Cortex of kidney (tissue), 1 donor: Measurements from ENCODE around the gene EIF4G1.

Source experiments
- DNase-seq: peaks from one replicate; lab custom pipeline; 2025; lab: John Stamatoyannopoulos, UW

EIF4G1 gene

GRCh38 chr3:184366619-184367289, 52.3 kb downstream of the EIF4G1 start:
- no peak for DNase-seq

- DNase-seq = no peak
These were observed 53.7 kb downstream of the EIF4G1 start for GRCh38 chr3:184368116-184368515.

GRCh38 chr3:184368586-184369183, 54.3 kb downstream of the EIF4G1 start:
- no peak for DNase-seq

- DNase-seq = no peak
These were observed 57.2 kb downstream of the EIF4G1 start for GRCh38 chr3:184371570-184372018.

- no peak for DNase-seq
These were observed 58.0 kb downstream of the EIF4G1 start for GRCh38 chr3:184372296-184372821.

GRCh38 chr3:184372911-184373310, 58.5 kb downstream of the EIF4G1 start:
- no peak for DNase-seq

- no peak for DNase-seq
These were observed 59.0 kb downstream of the EIF4G1 start for GRCh38 chr3:184373422-184373821.

GRCh38 chr3:184375747-184376461, 61.5 kb downstream of the EIF4G1 start:
- DNase-seq = no peak

- no peak for DNase-seq
These were observed 63.0 kb downstream of the EIF4G1 start for GRCh38 chr3:184377374-184377773.

- no peak for DNase-seq
These were observed 63.6 kb downstream of the EIF4G1 start, which contains the start of gene THPO for GRCh38 chr3:184377882-184378445. TSS of gene THPO (minus strand) at chr3:184378207. CDS start at chr3:184376259, 1,948 bp downstream.

- no peak for DNase-seq
These were observed 64.4 kb downstream of the EIF4G1 start for GRCh38 chr3:184378651-184379357.

- no peak for DNase-seq
These were observed 65.2 kb downstream of the EIF4G1 start, which contains the start of gene CHRD for GRCh38 chr3:184379358-184380184. TSS of gene CHRD (plus strand) at chr3:184380054. CDS start at chr3:184380319, 265 bp downstream.

- no peak for DNase-seq
These were observed 65.8 kb downstream of the EIF4G1 start for GRCh38 chr3:184380185-184380626.

GRCh38 chr3:184380627-184381260, 66.3 kb downstream of the EIF4G1 start:
- no peak for DNase-seq

GRCh38 chr3:184381261-184382224, 67.1 kb downstream of the EIF4G1 start:
- no peak for DNase-seq

GRCh38 chr3:184382326-184383032, 68.1 kb downstream of the EIF4G1 start:
- no peak for DNase-seq

- DNase-seq = no peak
These were observed 68.8 kb downstream of the EIF4G1 start for GRCh38 chr3:184383033-184383740.

GRCh38 chr3:184384342-184384741, 69.9 kb downstream of the EIF4G1 start:
- no peak for DNase-seq
